OCI-LY1 (cell line): ENCODE measurements around the gene OPRM1.

Experiments
- H2AFZ ChIP-seq: fragments of 200-600 bp; sonication (generic), shearing (Covaris generic); 2 replicates; pipeline ENCODE4 v1.6.0; 2014; ENCODE audit warnings: antibody characterized with exemption, mild to moderate bottlenecking, low read length
- H3F3A ChIP-seq: fragments of 200-600 bp; sonication (generic), shearing (Covaris generic); 2 replicates; pipeline ENCODE4 v1.6.0; 2014; ENCODE audit warnings: mild to moderate bottlenecking, antibody characterized with exemption, low read length, moderate library complexity; ENCODE audit not compliant: insufficient read depth
- H3K27ac ChIP-seq: fragments of 200-600 bp; sonication (generic); 2 replicates; pipeline ENCODE4 v1.5.1; 2014; ENCODE audit warnings: low read length, mixed run types, mild to moderate bottlenecking, low read depth; ENCODE audit not compliant: poor library complexity, severe bottlenecking
- H3K27me3 ChIP-seq: fragments of 200-600 bp; sonication (generic); 2 replicates; pipeline ENCODE4 v1.6.0; 2014; ENCODE audit warnings: antibody characterized with exemption, mild to moderate bottlenecking, low read length, moderate library complexity; ENCODE audit not compliant: insufficient read depth
- H3K36me3 ChIP-seq: fragments of 200-600 bp; sonication (generic); 2 replicates; pipeline ENCODE4 v1.6.1; 2014; ENCODE audit warnings: mild to moderate bottlenecking, antibody characterized with exemption, low read length, moderate library complexity, mixed read lengths; ENCODE audit not compliant: insufficient read depth
- H3K4me1 ChIP-seq: fragments of 200-600 bp; sonication (generic); 2 replicates; pipeline ENCODE4 v1.5.1; 2014; ENCODE audit warnings: mild to moderate bottlenecking, low read length, moderate library complexity; ENCODE audit not compliant: insufficient read depth, severe bottlenecking
- H3K4me2 ChIP-seq: fragments of 200-600 bp; sonication (generic), shearing (Covaris generic); 2 replicates; pipeline ENCODE4 v1.6.1; 2014; ENCODE audit warnings: low read length
- H3K4me3 ChIP-seq: fragments of 200-600 bp; sonication (generic); 2 replicates; pipeline ENCODE4 v1.5.1; 2014; ENCODE audit warnings: low read length, low read depth, mild to moderate bottlenecking, mixed read lengths; ENCODE audit not compliant: poor library complexity, severe bottlenecking
- H3K79me2 ChIP-seq: fragments of 200-600 bp; shearing (Covaris generic); 2 replicates; pipeline ENCODE4 v1.6.1; 2016; ENCODE audit warnings: mixed run types, low read length, mixed read lengths; ENCODE audit not compliant: insufficient read depth
- H3K9ac ChIP-seq: fragments of 200-600 bp; sonication (generic), shearing (Covaris generic); 2 replicates; pipeline ENCODE4 v1.6.1; 2014; ENCODE audit warnings: mild to moderate bottlenecking, low read length, mixed read lengths
- H3K9me2 ChIP-seq: fragments of 200-600 bp; sonication (generic), shearing (Covaris generic); 2 replicates; pipeline ENCODE4 v1.6.1; 2014; ENCODE audit warnings: low read depth, mild to moderate bottlenecking, low read length, mixed read lengths
- H3K9me3 ChIP-seq: fragments of 200-600 bp; shearing (Covaris generic); 2 replicates; pipeline ENCODE4 v1.6.1; 2014; ENCODE audit warnings: low read length, mixed read lengths
- H4K20me1 ChIP-seq: fragments of 200-600 bp; sonication (generic), shearing (Covaris generic); 2 replicates; pipeline ENCODE4 v1.6.0; 2016; ENCODE audit warnings: mild to moderate bottlenecking, low read length; ENCODE audit not compliant: insufficient read depth
- CTCF ChIP-seq: fragments of 200-600 bp; sonication (generic), shearing (Covaris generic); IDR thresholded peaks from 2 replicates; pipeline ENCODE4 v1.5.1; 2017; ENCODE audit warnings: mild to moderate bottlenecking, antibody characterized with exemption, low read length, moderate library complexity, mixed read lengths
- EZH2 ChIP-seq: fragments of 200-600 bp; sonication (generic), shearing (Covaris generic); IDR thresholded peaks from 2 replicates; pipeline ENCODE4 v1.8.0; 2017; ENCODE audit warnings: borderline replicate concordance, mixed run types, mild to moderate bottlenecking, antibody characterized with exemption, low read length, moderate library complexity, mixed read lengths

Gene OPRM1

GRCh38 chr6:154058963-154059680 lies 20.1 kb downstream of the OPRM1 start:
- H3K27me3 ChIP-seq = no peaks in the 10 kb centered on the region
- no peaks in the 10 kb centered on the region for H4K20me1 ChIP-seq
- H3K79me2 ChIP-seq = no peaks in the 10 kb centered on the region
- H3K36me3 ChIP-seq = no peaks in the 10 kb centered on the region
- no peak overlapping the region for H3K27ac ChIP-seq
- H3K4me2 ChIP-seq = no peak overlapping the region
- no peak overlapping the region for H3K9ac ChIP-seq
- no peak for TF ChIP-seq EZH2
- TF ChIP-seq CTCF = no peak
- H3K9me3 ChIP-seq = no peaks in the 10 kb centered on the region
- H3K4me1 ChIP-seq = no peaks in the 10 kb centered on the region
- no peaks in the 10 kb centered on the region for H3K9me2 ChIP-seq
- H3F3A ChIP-seq = no peaks in the 10 kb centered on the region
- H2AFZ ChIP-seq = no peak overlapping the region
- H3K4me3 ChIP-seq = no peak overlapping the region

- Histone ChIP-seq H3K9me3 (no peaks in the 10 kb centered on the region), H3F3A (no peaks in the 10 kb centered on the region), H2AFZ (no peak overlapping the region), H3K9ac (no peak overlapping the region), H3K36me3 (no peaks in the 10 kb centered on the region), H3K4me3 (no peak overlapping the region), H3K4me1 (no peaks in the 10 kb centered on the region), H3K4me2 (no peak overlapping the region), H3K27ac (no peak overlapping the region), H4K20me1 (no peaks in the 10 kb centered on the region), H3K9me2 (no peaks in the 10 kb centered on the region), H3K27me3 (no peaks in the 10 kb centered on the region), H3K79me2 (no peaks in the 10 kb centered on the region)
- TF ChIP-seq CTCF = no peak
- no peak for TF ChIP-seq EZH2
Observed at GRCh38 chr6:154060076-154060475, 21.0 kb downstream of the OPRM1 start.

DNA sequence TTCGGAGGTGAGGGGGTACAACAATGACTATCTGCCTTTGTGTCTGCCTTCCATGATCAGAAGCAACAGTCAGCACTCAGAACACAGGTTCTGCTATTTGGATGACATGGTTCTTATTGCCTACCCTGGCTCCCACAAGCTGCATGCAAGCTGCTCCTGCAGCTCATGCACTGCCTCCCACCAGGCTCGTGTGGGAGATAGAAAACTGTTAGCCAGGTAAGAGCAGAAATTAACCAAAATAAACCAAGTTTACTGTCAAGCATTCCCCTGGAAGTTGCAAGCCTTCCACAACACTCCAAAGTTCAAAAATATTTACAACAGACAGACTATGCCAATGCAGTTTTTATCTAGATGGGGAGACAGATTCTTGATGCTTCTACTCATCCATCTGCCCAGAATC lies 31.0 kb downstream of the OPRM1 start:
- H3K4me2 ChIP-seq = no peak overlapping the region
- no peaks in the 10 kb centered on the region for H3K4me1 ChIP-seq
- TF ChIP-seq EZH2 = no peak
- TF ChIP-seq CTCF = no peak
- H3K4me3 ChIP-seq = no peak overlapping the region
- no peaks in the 10 kb centered on the region for H3K36me3 ChIP-seq
- no peak overlapping the region for H2AFZ ChIP-seq
- no peaks in the 10 kb centered on the region for H3K79me2 ChIP-seq
- no peaks in the 10 kb centered on the region for H3F3A ChIP-seq
- no peaks in the 10 kb centered on the region for H3K27me3 ChIP-seq
- no peak overlapping the region for H3K27ac ChIP-seq
- no peaks in the 10 kb centered on the region for H4K20me1 ChIP-seq
- no peaks in the 10 kb centered on the region for H3K9me3 ChIP-seq
- H3K9ac ChIP-seq = no peak overlapping the region
- H3K9me2 ChIP-seq = no peaks in the 10 kb centered on the region
